COLO668 (cell line): ENCODE data around the gene PITPNC1.
A peak's percentile ranks its signal among the peaks of the same experiment; 100 is the strongest.
"Not testable (repeated sequence)": the region's sequence is repeated elsewhere in the genome, so short reads cannot be mapped to it uniquely, and the experiment has no call there.

ENCODE experiments used
- DNase-seq: peaks from one replicate; lab custom pipeline; 2025; ENCODE audit not compliant: unreplicated experiment; lab: John Stamatoyannopoulos, UW

PITPNC1 gene

DNA sequence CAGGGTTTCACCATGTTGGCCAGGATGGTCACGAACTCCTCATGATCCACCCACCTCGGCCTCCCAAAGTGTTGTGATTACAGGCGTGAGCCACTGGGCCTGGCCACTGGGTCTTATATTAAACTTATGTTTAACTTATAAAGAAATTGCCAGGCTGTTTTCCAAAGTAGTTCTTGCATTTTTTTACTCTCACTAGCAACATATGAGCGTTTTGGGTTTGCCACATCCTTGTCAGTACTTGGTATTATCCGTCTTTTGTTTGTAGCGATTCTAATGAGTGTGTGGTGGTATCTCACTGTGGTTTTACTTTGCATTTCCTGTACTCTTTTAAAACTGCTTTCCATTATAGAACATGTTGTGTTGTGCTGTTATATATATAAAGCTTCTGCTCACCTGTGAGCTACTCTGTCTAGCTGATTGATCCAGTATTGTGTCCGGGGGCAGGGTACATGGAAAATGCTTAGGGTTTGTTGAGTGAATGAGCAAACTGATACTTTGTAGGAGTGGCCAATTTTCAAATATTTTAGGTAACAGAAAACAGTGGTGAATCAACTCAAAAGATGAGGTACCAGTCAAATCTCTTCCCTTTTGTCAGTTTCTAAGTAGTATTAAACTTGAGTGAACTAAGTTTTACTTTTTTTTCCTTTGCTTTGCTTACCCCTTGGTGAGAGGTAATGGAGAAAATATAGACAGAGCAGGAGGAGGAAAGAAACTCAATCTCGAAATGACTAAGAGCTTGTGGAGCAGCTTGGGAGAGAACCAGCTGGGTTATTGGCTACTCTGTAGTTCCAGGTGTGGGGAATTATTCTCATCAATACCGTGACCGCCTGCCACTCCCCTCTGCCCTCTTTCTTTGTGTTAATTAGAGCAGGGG lies 75.8 kb downstream of the PITPNC1 start:
- DNase-seq: no peak

DNA sequence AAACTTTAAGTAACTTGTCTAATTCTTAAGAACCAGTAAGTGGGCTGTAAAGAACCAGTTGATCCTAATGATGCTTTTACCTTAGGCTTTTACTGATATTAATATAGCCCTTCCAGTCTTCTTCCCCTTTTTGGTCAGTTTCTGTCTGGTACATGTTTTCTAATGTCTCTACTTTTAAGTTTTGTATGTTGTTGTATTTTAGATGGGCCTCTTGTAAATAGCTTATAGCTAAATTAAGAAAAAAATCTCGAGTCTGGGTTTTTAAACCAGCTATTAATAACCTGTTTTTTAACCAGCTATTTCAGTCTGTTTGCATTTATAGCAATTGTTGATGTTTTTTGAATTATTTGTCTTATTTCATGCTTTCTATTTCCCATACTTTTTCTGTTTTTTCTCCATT lies 79.0 kb downstream of the PITPNC1 start:
- DNase-seq: no peak

DNA sequence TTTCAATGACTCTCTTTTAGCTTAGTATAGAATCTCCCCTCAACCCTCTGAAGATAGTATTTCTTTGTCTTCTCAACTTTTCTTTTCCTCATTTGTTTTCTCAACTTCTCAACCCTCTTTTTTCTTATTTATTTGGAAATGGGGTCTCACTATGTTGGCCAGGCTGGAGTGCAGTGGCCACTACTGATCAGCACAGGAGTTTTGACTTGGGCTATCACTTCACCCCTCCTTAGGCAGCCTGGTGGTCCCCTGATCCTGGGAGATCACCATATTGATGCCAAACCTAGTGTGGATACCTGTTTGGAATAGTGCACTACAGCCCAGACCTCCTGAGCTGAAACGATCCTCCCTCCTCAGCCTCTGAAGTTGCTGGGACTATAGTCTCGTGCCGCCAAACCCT lies 79.8 kb downstream of the PITPNC1 start:
- DNase-seq: no peak

DNA sequence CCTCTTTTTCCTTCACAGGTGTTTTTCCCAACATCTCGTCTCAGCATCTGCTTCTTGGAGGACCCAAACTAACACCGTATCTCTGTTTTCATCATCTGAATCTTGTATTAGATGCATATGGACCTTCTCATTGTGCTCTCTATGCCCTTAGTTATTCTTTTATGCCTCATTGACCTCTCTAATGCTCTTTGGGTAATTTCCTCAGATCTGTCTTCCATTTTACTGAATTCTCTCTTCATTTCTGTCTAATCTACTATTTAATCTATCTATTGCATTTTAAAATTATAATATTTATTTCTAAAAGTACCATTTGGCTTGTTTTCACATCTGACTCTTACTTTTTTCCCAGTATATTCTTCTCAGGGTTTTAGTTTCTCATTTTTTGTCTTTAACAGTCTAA lies 81.1 kb downstream of the PITPNC1 start:
- DNase-seq: no peak

DNA sequence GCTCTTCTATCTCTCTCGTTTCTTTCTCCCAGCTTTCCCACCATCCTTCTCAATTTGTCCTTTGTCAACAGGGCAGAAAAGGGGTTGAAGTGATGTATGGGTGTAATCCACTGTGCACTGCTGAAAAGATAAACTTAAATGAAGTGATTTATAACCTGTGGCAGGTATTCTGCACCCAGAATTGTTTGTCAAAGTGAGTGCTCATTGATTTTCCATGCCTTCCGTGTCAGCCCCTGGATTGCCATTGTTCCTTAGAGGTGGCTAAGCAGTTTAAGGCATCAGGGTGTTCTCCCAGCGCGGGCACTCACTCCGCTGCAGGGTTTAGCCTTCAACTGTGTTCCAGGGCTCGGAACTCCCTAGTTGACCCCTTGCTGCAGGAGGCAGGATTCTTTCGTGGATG lies 82.9 kb downstream of the PITPNC1 start:
- DNase-seq: peak; percentile 6

DNA sequence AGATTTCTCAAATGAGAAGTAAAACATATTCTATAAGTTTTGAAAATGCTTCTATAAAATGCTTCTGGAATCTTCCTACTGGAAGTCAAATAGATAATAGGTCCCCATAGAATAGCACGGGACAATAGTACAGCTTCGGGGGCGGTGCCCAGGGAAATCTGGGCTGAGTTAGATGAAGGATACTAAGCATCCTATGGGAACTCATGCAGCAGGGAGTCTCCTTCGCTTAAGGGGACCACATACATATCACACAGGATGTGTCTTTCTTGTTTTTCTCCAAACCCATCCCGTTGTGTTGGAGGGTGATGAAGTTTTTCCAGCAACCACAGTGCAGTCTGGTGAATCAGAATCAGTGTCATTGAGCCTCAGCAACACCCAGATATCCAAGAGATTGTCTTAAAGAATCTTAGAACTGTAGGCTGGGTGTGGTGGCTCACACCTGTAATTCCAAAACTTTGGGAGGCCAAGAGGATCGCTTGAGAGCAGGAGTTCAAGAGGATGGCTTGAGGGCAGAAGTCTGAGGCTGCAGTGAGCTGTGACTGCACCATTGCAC lies 84.2 kb downstream of the PITPNC1 start:
- no peak for DNase-seq

DNA sequence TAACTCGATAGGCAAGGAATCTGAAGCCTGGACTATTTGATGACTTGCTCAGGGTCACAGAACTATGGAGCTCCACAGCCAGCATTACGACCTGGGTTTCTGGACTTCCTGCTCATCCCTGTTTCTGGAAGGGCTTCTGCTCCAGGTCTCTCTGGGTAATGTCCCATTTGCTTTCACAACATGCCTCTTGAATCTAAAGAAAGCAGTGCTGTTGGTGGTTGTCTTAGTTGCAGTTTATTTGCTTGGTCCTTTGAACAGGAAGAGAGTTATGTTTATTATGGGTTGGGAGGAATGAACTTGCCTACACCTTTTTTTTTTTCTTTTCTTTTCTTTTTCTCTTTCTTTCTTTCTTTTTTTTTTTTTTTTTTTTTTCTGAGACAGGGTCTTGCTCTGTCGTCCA lies 84.8 kb downstream of the PITPNC1 start:
- DNase-seq: no peak

DNA sequence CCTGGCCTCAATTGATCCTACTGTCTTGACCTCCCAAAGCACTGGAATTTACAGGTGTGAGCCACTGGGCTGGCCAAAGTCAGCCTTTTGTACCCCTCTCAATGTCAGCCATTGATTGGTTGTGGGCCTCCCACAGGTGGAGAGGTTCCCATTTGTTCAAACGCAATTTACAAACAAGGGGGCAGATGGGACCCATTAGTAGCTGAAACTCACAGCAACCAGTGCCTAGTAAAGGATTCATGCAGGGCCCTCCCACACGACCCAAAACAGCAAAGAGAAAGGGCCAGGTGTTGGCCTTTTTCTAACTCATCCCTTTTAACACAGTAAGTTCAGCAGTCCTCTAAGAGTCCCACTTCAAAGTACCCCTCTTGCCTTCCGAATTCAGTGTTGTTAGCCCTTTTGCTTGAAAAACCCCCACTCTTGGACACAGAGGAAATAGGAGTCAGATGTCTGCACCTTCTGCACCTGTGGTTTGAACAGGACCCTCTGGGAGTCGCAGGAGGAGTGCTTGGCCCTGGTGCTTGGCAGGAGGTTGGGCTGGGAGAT lies 89.2 kb downstream of the PITPNC1 start:
- no peak for DNase-seq

DNA sequence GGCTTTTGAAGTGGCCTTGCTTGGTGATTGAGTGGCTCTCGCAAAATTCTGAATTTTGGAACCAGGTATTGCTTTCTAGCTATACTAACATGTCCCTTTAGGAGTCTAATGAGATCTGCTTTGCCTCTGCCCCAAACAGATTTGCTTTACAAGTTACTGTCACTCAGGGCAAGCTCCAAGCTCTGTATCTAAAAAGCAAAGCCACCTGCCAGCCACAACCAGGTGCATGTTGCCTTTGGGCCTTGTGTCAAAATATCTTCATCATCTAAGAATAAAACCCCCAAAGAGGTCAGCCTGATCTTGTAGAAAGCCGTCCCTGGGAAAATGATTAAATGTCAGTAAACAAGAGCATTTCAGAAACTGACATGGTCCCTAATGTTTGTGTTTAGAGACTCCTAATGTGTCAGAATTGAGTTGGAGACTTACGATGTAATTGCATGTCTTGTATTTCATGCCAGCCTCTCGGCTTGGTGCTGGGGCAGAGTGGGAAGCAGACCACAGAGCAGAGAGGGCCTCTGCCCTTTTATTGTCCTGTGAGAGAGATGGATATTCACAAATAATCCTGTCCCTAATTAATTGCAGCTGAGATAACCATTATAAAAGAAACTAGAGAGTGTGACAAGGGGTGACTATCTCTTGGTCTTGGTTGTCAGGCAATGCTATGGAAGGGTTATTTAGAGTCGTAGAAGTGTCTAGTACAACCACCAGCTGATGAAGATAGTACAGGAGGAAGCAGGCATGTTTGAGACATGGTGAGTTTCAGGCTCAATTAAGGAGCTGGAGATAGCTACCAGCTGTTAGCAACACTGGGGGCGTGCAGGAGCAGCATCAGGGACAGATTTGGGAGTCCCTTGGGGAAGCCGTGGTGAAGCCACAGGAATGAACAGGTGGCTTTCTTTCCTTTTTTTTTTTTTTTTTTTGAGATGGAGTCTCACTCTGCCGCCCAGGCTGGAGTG lies 90.7 kb downstream of the PITPNC1 start:
- DNase-seq: peak; percentile 6

DNA sequence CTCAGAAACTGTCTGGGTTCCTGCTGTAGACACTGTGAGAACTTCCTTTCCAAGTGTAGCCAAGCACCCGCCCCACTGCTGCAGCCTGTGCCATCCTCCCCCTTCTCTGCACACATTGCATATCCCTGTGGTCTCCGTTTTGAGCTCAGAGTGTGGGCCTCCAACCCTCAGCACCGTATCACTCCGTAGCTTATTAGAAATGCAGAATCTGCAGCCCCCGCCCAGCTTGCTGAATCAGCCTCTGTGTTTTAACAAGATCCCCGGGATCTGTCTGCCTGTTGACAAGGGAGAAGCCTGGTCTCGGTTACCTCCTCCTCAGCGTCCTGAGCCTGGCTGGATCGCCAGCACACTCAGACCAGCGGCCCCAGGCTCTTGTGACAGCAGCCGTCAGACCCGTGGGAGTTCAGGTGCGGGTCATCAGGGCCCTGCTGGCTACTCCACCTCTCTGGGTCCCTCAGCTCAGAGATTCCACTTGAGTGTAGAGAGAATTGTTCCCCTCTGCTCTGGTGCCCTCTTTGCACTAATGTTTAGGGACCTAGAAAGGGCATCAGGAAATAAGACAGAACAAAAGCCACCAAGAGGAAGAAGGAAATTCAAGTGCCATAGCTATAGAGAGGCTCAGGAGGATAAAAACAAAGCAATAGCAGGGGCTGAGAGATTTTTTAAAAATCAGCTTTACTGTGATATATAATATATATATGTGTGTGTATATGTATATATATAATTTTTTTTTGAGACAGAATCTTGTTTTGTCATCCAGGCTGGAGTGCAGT lies 92.3 kb downstream of the PITPNC1 start:
- no peak for DNase-seq

DNA sequence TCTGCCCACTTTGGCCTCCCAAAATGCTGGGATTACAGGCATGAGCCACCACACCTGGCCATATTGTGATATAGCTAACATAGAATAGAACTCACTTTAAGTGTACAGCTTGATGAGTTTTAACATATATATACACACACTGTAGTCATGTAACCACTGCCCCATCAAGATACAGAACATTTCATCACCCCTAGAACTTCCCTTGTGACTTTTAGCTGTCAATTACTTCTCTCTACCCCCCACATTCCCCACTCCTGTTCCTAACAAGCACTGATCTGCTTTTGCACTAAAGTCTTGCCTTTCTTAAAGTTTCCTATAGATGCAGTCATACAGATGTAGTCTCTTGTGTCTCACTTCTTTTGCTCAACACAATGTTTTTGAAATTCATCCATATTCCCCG lies 93.1 kb downstream of the PITPNC1 start:
- no peak for DNase-seq

DNA sequence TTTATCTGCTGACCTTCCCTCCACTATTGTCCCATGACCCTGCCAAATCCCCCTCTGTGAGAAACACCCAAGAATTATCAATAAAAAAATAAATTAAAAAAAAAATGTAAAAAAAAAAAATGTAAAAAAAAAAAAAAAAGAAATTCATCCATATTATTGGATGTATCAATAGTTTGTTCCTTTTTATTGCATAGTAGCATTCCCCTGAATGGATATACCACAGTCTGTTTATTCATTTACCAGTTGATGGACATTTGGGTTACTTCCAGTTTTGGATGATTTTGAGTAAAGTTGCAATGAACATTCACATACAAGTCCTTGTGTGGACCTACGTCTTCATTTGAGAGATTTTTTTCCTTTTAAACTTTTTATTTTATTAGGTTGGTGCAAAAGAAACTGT lies 94.0 kb downstream of the PITPNC1 start:
- DNase-seq: no peak

DNA sequence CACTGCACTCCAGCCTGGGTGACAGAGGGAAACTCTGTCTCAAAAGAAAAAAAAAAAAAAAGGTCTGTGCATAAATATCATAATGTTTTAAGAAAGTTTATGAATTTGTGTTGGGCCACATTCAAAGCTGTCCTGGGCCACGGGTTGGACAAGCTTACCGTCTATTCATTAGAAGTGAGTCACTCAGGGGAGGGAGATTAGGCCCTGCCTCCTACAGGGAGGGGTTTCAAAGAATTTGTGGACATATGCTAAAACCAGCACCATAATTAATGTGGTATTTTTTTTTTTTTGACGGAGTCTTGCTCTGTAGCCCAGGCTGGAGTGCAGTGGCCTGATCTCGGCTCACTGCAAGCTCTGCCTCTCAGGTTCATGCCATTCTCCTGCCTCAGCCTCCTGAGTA lies 95.5 kb downstream of the PITPNC1 start:
- not testable (repeated sequence) for DNase-seq

DNA sequence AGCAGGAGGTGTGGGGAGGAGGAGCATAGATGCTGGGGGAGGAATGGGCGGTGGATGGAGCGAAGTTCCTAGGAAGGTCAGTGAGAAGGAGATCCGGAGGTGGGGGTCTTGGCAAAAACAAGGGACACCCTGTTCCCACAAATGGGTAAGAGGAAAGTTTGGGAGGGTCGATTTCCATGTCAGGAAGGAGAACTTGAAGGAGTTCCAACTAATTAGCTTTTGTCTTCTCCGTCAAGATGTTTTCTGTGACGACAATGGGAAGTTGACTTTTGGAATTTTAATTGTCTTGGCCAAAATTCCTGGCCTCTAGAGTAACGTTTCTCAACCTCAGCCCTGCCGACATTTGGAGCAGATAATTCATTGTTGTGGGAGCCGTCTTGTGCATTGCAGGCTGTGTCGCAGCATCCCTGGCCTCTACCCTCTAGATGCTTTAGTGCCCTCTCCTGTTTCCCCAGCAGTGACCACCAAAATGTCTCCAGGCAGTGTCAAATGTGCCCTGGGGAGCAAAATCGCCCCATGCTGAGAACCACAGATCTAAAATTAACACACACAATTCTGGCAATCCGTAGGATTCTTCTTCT lies 97.1 kb downstream of the PITPNC1 start:
- DNase-seq: no peak

DNA sequence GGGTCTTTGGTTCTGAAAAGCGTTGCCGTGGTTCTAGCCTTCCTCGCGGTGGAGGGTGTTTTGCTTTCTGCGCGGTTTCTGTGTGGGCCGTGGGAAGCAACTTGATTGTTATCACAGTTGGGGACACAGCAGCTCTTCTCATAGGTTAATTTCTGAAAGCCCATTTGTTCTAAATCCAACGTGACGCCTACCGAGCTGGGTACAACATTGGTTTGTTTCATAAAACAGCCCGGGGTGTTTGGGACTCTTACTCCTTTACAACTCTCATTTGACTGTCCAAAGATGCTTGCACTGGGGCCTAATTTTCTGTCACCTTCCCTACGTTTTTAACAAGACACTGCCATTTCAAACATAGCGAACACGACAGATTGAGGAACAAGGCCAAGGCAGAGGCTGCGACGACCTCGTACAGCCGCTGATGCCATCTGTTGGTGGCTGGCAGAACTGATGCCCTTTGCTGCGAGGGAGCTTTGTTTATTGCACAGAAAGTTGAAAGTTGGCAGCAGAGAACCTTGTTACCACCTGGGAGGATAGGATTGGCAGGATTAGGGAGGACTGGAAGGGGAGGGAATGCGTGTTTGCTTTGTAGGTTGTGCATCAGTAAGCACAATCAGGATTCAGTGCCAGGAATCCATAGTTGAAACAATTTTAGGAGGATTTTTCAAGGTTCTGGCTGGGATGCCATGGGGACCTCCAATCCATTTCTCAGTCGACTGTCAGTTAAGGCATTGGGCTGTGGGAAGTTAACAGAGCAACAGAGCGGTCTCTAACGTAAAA lies 98.3 kb downstream of the PITPNC1 start:
- peak; percentile 65 for DNase-seq

DNA sequence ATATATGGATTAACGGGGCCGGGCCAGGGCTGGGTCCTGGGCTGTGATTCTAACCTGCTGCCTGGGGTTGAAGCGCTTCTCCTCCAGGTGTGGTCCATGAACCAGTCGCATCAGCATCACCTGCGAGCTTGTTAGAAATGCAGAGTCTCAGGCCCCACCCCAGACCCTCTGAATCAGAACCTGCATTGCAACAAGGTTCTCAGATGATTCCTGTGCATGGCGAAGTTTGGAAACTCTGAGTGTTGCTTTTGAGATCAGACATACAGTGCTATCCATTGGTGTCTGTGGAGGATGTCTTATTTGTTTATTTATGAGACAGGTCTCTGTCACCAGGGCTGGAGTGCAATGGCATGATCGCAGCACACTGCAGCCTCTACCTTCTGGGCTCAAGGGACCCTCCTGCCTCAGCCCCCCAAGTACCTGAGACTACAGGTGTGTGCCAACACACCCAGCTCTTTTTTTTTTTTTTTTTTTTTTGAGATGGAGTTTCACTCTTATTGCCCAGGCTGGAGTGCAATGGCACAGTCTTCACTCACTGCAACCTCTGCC lies 99.8 kb downstream of the PITPNC1 start:
- DNase-seq: no peak

DNA sequence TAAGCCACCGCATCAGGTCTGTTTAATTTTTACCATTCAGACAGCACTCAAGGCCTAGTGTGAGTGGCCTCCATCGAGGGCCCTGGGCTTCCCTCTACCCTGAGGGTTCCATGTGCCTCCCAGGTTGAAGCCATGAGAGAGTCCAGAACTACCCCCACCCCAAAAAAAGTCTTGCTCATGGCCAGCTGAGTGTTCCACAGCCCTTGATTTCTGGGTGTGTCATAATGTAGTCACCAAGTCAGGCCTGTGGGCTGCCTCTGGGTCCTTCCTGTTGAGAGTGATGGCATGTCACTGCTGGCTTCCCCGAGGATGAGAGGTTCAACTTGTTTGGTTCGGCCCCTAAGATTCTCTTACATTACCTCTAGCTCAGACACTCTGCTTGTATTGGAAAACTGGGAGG lies 100.6 kb downstream of the PITPNC1 start:
- no peak for DNase-seq

DNA sequence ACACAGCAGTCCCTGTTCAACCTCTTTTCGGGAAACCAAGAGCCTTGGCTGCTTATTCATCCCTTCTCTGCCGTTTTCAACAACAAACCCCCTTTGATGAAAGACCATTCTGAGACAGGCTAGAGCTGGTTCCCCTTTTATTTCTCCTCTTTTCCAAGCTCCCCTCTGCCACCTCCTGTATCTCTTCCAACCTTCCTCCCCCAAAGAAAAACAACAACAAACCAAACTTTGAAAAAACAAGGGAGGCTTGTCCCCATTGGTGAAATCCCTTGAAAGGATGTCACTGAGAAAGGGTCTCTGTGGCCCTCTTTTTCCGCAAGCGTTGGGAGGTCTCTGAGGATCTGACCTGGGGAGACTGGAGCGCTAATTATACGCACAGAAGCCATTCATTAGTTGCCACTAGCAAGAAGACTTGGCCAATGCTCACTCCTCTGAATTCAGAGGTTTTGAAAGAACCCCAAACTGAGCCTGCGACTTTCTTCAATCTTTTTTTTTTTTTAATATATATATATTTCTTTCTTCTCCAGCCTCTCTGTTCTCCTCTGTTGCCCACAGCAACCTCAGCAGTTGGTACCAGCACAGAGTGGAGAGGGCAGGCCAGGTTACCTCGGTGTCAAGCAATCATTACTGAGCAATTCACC lies 101.4 kb downstream of the PITPNC1 start:
- DNase-seq: no peak

DNA sequence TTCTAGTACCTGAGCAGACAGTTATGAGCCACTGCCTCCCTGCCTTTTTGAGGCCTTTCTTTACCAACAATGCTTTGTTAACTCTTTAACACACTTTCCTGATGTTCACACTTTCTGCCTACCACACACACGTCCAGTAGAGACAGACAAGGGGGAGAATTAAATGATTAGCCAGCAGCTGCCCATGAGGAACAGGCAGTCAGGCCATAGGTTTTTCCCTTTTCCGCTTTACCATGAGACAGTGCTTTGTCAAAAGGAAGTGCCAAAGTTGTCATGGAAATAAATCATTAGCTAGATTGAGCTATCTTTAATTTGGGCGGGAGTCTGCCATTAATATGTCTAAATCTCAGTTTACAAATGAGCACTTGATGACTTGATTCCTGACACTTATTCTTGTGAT lies 102.1 kb downstream of the PITPNC1 start:
- DNase-seq: no peak
